ENCODE measurements around the gene TMEM50B. TPM values are rescaled to one million over a fixed set of nuclear protein-coding genes. Genes with fewer than 3 reads are reported as not detected.
"Not testable (repeated sequence)": the region's sequence is repeated elsewhere in the genome, so short reads cannot be mapped to it uniquely, and the experiment has no call there.

TMEM50B gene
- 19.8 TPM for polyA plus RNA-seq (2012; ENCODE audit: insufficient read depth, insufficient read length)

- peak within 1 kb of the TSS; percentile 84 for H3K4me3 ChIP-seq (ENCODE audit: low read length)
- DNase-seq (ENCODE audit: low read depth, low spot score) = peak; percentile 89
Measured at GRCh38 chr21:33479679-33480480, at the start of gene TMEM50B. TMEM50B (minus strand) TSS chr21:33479974; CDS start chr21:33468885, 11,089 bp downstream.

GRCh38 chr21:33522953-33523349, 43.2 kb upstream of the TMEM50B start:
- H3K4me3 ChIP-seq (ENCODE audit: low read length) = no peak overlapping the region
- no peak for DNase-seq (ENCODE audit: low read depth, low spot score)

- DNase-seq (ENCODE audit: low read depth, low spot score) = no peak
- H3K4me3 ChIP-seq (ENCODE audit: low read length) = no peak overlapping the region
Measured at GRCh38 chr21:33522297-33522952, 42.7 kb upstream of the TMEM50B start.

GRCh38 chr21:33518899-33519298, 39.1 kb upstream of the TMEM50B start:
- H3K4me3 ChIP-seq (ENCODE audit: low read length) = no peak overlapping the region
- no peak for DNase-seq (ENCODE audit: low read depth, low spot score)

GRCh38 chr21:33514229-33514628, 34.5 kb upstream of the TMEM50B start:
- DNase-seq (ENCODE audit: low read depth, low spot score) = no peak
- H3K4me3 ChIP-seq (ENCODE audit: low read length) = no peak overlapping the region

GRCh38 chr21:33512481-33512880, 32.7 kb upstream of the TMEM50B start:
- H3K4me3 ChIP-seq (ENCODE audit: low read length) = no peak overlapping the region
- DNase-seq (ENCODE audit: low read depth, low spot score) = no peak

- no peak for DNase-seq (ENCODE audit: low read depth, low spot score)
- no peak overlapping the region for H3K4me3 ChIP-seq (ENCODE audit: low read length)
Measured at GRCh38 chr21:33511639-33512038, 31.9 kb upstream of the TMEM50B start.

- no peak overlapping the region for H3K4me3 ChIP-seq (ENCODE audit: low read length)
- no peak for DNase-seq (ENCODE audit: low read depth, low spot score)
Measured at GRCh38 chr21:33510826-33511225, 31.1 kb upstream of the TMEM50B start.

- not testable (repeated sequence) for H3K4me3 ChIP-seq (ENCODE audit: low read length); DNase-seq (ENCODE audit: low read depth, low spot score)
Measured at GRCh38 chr21:33507003-33507402, 27.2 kb upstream of the TMEM50B start.

- no peak overlapping the region for H3K4me3 ChIP-seq (ENCODE audit: low read length)
- no peak for DNase-seq (ENCODE audit: low read depth, low spot score)
Measured at GRCh38 chr21:33505833-33506232, 26.1 kb upstream of the TMEM50B start.

GRCh38 chr21:33496345-33496744, 16.6 kb upstream of the TMEM50B start:
- no peak for DNase-seq (ENCODE audit: low read depth, low spot score)
- no peak overlapping the region for H3K4me3 ChIP-seq (ENCODE audit: low read length)

GRCh38 chr21:33495743-33496142, 16.0 kb upstream of the TMEM50B start:
- no peak for DNase-seq (ENCODE audit: low read depth, low spot score)

GRCh38 chr21:33493756-33494155, 14.0 kb upstream of the TMEM50B start:
- no peak for DNase-seq (ENCODE audit: low read depth, low spot score)
- no peak overlapping the region for H3K4me3 ChIP-seq (ENCODE audit: low read length)

More at GRCh38 chr21:33495743-33496142, 16.0 kb upstream of the TMEM50B start:
- H3K4me3 ChIP-seq (ENCODE audit: low read length) = no peak overlapping the region

- H3K4me3 ChIP-seq (ENCODE audit: low read length) = no peak overlapping the region
- DNase-seq (ENCODE audit: low read depth, low spot score) = no peak
Measured at GRCh38 chr21:33492571-33492970, 12.8 kb upstream of the TMEM50B start.

- peak; percentile 93 for DNase-seq (ENCODE audit: low read depth, low spot score)
- H3K4me3 ChIP-seq (ENCODE audit: low read length) = peak within 1 kb of the TSS; percentile 76
Measured at GRCh38 chr21:33491373-33492102, 11.8 kb upstream of the TMEM50B start, which contains the start of gene DNAJC28. DNAJC28 (minus strand) TSS chr21:33491716; CDS start chr21:33489393, 2,323 bp downstream.

- H3K4me3 ChIP-seq (ENCODE audit: low read length) = peak overlapping the region; percentile 76
- no peak for DNase-seq (ENCODE audit: low read depth, low spot score)
Measured at GRCh38 chr21:33490991-33491372, 11.2 kb upstream of the TMEM50B start.

- no peak overlapping the region for H3K4me3 ChIP-seq (ENCODE audit: low read length)
- DNase-seq (ENCODE audit: low read depth, low spot score) = no peak
Measured at GRCh38 chr21:33488936-33489335, 9.2 kb upstream of the TMEM50B start.

- H3K4me3 ChIP-seq (ENCODE audit: low read length) = no peak overlapping the region
- DNase-seq (ENCODE audit: low read depth, low spot score) = no peak
Measured at GRCh38 chr21:33487996-33488395, 8.2 kb upstream of the TMEM50B start.

- H3K4me3 ChIP-seq (ENCODE audit: low read length) = no peak overlapping the region
- DNase-seq (ENCODE audit: low read depth, low spot score) = no peak
Measured at GRCh38 chr21:33481314-33481943, 1.7 kb upstream of the TMEM50B start.

Measured in Jurkat, Clone E6-1 (cell line).